22Rv1 (cell line): ENCODE measurements around the gene ZNF444.

Source experiments
- CTCF ChIP-seq: fragments of 450-650 bp; IDR thresholded peaks from 2 replicates; pipeline ENCODE4 v1.5.1; 2017; ENCODE audit warnings: mild to moderate bottlenecking
- ZFX ChIP-seq: fragments of 450-650 bp; IDR thresholded peaks from 2 replicates; pipeline ENCODE4 v1.6.1; 2017; ENCODE audit warnings: antibody characterized with exemption, borderline replicate concordance

DNA sequence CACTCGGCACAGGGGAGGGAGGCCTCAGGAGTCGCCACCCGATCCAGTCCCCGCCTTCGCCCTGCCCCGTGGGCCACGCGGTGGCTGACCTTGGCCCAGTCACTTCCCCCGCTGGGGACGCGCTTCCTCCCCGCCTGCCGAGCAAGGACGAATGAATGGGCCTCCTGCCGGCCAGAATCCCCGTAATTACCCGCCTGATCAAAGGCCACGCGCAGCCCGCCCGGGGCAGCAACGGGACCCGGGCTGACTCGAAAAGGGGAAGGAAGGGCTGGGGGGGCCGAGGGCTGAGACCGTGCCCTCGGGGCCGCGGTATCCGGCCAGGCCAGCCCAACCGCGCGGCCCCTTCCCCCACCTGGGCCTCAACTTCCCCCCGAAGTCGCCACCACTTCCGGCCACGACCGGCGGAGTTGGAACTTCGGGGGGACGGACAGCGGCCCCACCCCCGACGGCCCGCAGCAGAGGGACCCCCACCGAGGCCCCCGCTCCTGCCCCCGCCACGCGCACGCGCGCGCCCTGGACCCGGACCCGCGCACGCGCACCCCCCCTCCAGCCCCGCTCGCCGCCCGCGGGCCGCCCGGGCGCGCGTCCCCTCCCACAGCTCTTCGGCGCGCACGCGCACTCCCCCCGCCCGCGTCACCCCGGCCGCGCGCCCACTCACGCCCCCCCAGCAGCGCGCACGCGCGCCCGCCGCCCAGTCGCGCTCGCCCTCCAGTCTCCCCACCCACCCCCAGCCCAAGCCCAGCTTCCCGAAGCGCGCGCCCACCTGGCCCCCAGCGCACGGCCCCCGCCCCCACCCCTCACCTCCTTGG is 20.5 kb upstream of the ZNF444 start:
- TF ChIP-seq CTCF (peak; percentile 7; the same call in 1 of the 2 replicates), ZFX (no peak)
